Vagina (tissue), 2 donors: Measurements from ENCODE around the gene ARRDC4.

ENCODE experiments used
- POLR2AphosphoS5 ChIP-seq, 2 donors: sonication (generic); formaldehyde crosslinking; IDR thresholded peaks; one replicate each; pipeline ENCODE4 v1.9.0; 2017; ENCODE audit warnings: antibody characterized with exemption in 2 of 2, mild to moderate bottlenecking in 2 of 2, low read depth in 1 of 2; ENCODE audit not compliant: insufficient read depth in 1 of 2
- TF ChIP-seq, protein P1 (sequence below), 3 experiments: fragments of 450-650 bp in 2 of 3; fragments of 200-600 bp in 1 of 3; sonication (generic) in 1 of 3; IDR thresholded peaks; one replicate each; pipeline ENCODE4 v1.5.1; 2017 to 2019; ENCODE audit warnings: antibody characterized with exemption in 3 of 3, mild to moderate bottlenecking in 2 of 3, moderate library complexity in 2 of 3

GRCh38 chr15:97967881-97968280 lies 7.4 kb downstream of the ARRDC4 start:
- TF ChIP-seq, protein P1, sequence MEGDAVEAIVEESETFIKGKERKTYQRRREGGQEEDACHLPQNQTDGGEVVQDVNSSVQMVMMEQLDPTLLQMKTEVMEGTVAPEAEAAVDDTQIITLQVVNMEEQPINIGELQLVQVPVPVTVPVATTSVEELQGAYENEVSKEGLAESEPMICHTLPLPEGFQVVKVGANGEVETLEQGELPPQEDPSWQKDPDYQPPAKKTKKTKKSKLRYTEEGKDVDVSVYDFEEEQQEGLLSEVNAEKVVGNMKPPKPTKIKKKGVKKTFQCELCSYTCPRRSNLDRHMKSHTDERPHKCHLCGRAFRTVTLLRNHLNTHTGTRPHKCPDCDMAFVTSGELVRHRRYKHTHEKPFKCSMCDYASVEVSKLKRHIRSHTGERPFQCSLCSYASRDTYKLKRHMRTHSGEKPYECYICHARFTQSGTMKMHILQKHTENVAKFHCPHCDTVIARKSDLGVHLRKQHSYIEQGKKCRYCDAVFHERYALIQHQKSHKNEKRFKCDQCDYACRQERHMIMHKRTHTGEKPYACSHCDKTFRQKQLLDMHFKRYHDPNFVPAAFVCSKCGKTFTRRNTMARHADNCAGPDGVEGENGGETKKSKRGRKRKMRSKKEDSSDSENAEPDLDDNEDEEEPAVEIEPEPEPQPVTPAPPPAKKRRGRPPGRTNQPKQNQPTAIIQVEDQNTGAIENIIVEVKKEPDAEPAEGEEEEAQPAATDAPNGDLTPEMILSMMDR (IDR thresholded peaks at IDR 0.05) = no peak
- no peak for TF ChIP-seq POLR2AphosphoS5 (IDR thresholded peaks at IDR 0.05; ENCODE audit: insufficient read depth in 1 of 2, low read depth in 1 of 2)
